ENCODE results near the gene CHRNA4.

Gene CHRNA4

DNA sequence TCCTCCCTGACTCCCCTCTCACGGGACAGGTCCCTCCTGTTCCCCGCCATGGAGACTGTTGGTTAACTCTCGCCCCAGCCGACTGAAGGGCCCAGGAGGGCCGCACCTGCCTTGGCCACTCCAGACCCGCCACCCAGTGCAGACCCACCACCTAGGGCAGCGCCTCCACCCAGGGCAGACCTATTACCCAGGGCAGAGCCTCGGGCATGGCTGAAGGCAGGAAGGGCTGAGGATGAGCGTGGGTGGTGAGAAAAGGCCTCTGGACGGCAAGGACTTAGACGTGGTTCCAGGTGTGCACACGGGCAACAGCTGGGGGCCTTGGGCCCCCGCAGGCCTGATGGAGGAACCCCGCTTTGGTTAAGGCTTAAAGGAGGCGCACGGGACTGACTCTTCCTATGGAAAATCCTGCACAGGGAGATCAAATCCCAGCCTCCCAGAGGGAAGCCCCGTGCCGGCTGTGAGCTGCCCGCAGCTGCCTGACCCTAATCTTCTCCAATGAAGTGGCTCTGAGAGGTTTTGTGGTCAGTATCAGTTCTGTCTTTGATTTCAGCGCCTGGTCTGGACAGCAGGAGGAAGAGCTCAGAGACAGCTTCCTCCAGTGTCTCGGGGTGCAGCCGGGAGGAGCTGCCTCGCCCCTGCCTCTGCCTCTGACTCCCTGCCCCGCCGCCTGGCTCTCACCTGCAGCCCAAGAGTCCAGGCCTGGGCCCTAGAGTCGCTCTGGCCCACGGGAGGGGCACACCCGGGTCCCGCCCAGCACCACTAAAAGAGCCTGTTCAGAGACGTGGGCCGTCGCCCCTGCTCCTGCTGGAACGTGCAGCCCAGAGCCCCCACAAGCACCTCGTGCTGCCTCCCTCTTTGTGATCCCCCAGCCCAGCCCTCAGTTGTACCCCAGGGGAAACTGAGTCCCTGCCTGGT is 12.1 kb upstream of the CHRNA4 start:
- H3K4me1 ChIP-seq (ENCODE audit: control insufficient read depth, insufficient read depth, low read length) = no peaks in the 10 kb centered on the region
- no peaks in the 10 kb centered on the region for H3K27me3 ChIP-seq (ENCODE audit: control insufficient read depth, insufficient read depth, low read length)
- H3K9ac ChIP-seq (ENCODE audit: low read depth, low read length) = no peak overlapping the region

DNA sequence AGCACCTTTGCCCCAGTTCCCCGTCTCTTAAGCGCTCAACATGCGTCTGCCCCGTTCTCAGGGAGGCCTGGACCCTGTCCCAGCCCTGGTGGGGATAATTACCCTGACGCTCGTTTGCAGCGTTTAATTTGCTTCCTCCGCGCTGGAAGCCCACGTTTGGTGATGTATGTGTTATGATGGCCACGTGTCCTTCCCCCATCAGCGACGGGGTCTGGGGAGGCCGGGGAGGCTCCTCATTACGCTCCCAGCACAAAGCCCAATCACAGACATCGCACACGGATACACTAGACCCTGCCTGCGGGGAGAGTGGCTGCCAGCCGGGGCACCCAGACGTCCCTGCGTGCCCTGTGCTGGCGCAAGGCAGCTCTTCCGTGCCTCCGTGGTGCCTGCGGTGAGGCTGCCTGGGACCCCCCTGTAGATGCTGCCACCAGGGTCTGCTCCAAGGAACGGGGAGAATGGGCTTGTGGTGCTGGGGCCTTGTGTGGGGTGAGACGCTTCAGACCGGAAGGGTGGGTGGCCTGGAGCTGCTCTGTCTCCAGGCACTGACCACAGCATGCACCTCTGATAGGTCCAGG is 10.2 kb upstream of the CHRNA4 start:
- Histone ChIP-seq H3K4me3 (ENCODE audit: low read depth, low read length) (no peak overlapping the region), H3K36me3 (ENCODE audit: control insufficient read depth, insufficient read depth, low read length) (no peaks in the 10 kb centered on the region), H3K27me3 (ENCODE audit: control insufficient read depth, insufficient read depth, low read length) (no peaks in the 10 kb centered on the region), H3K4me1 (ENCODE audit: control insufficient read depth, insufficient read depth, low read length) (no peaks in the 10 kb centered on the region), H3K9me3 (ENCODE audit: control insufficient read depth, insufficient read depth, low read length) (no peaks in the 10 kb centered on the region), H3K9ac (ENCODE audit: low read depth, low read length) (no peak overlapping the region)

More for the DNA sequence above, 12.1 kb upstream of the CHRNA4 start:
- no peaks in the 10 kb centered on the region for H3K9me3 ChIP-seq (ENCODE audit: control insufficient read depth, insufficient read depth, low read length)
- no peak overlapping the region for H3K4me3 ChIP-seq (ENCODE audit: low read depth, low read length)
- no peaks in the 10 kb centered on the region for H3K36me3 ChIP-seq (ENCODE audit: control insufficient read depth, insufficient read depth, low read length)

DNA sequence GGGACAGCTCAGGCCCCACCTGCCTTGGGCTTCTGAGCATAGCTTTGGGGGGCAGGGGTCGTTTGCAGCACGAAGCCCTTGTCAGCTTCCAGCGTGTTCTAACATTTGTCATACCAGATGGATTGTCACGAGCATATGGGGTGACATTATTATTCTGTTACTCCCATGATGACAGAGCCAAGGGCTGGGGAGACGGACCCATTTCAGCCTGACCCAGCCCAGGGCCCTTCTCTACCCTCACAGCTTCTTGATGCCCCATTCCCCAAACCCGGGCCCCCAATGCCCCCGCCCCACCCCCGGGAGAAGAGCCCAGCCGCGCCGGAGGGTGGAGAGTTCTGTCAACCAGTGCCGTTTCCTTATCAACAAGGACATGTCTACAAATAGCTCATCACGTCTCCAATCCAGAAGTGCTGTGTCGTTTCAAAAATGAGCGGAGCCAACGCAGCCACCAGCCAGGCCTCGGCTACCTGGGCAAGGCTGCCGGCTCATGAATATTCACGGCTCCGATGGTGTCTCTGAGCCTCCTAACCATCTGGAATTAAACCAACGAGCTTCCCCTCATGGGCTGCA is 9.6 kb upstream of the CHRNA4 start:
- H3K4me3 ChIP-seq (ENCODE audit: low read depth, low read length) = no peak overlapping the region
- H3K27me3 ChIP-seq (ENCODE audit: control insufficient read depth, insufficient read depth, low read length) = no peaks in the 10 kb centered on the region

DNA sequence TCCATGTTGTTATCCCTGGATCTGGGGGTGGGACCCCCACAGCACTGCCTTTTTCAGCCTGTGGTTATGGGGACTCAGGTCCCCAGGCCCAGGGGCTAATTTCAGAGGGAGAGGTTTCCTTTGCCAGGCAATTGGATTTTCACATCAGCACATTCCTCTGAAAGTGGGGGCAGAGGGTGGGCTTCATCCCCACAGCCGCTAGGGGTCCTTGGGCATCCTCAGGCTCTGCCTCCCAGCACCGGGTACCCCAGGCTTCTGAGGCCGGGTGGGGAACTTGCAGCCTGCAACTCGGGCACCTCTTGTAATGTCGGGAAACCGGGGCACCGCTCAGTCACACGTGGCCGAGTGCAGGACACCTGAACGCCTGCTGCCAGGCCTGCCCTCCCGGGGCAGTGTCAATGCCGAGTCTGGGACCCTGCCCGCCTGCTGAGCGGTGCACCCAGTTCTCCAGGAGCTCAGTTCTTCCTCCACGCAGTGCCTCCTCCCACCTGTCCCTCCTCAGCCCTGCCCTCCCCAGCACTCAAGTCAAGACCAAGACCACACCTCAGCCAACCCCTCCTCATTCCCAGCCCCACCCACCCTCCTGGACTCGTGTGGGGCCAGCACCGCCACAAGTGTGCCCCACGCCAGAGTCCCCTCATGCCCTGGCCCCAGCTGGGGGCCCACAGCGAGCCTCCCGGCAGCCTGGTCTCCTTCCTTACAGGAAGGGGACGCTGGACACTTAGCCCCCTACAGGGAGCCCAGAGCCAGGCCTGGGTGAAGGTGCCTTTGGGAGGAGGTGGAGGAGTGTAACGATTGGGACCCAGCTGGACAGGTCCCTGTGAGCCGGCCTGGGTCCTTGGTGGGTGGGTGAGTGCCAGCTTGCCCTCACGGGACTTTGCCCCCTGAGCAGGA is 8.8 kb upstream of the CHRNA4 start:
- H3K4me1 ChIP-seq (ENCODE audit: control insufficient read depth, insufficient read depth, low read length) = no peaks in the 10 kb centered on the region
- no peaks in the 10 kb centered on the region for H3K27me3 ChIP-seq (ENCODE audit: control insufficient read depth, insufficient read depth, low read length)
- no peaks in the 10 kb centered on the region for H3K9me3 ChIP-seq (ENCODE audit: control insufficient read depth, insufficient read depth, low read length)
- H3K4me3 ChIP-seq (ENCODE audit: low read depth, low read length) = no peak overlapping the region
- H3K36me3 ChIP-seq (ENCODE audit: control insufficient read depth, insufficient read depth, low read length) = no peaks in the 10 kb centered on the region
- no peak overlapping the region for H3K9ac ChIP-seq (ENCODE audit: low read depth, low read length)

More for the DNA sequence above, 9.6 kb upstream of the CHRNA4 start:
- Histone ChIP-seq H3K36me3 (ENCODE audit: control insufficient read depth, insufficient read depth, low read length) (no peaks in the 10 kb centered on the region), H3K4me1 (ENCODE audit: control insufficient read depth, insufficient read depth, low read length) (no peaks in the 10 kb centered on the region), H3K9ac (ENCODE audit: low read depth, low read length) (no peak overlapping the region), H3K9me3 (ENCODE audit: control insufficient read depth, insufficient read depth, low read length) (no peaks in the 10 kb centered on the region)

GRCh38 chr20:63369024-63369530 is 7.9 kb upstream of the CHRNA4 start:
- no peaks in the 10 kb centered on the region for H3K36me3 ChIP-seq (ENCODE audit: control insufficient read depth, insufficient read depth, low read length)
- H3K27me3 ChIP-seq (ENCODE audit: control insufficient read depth, insufficient read depth, low read length) = no peaks in the 10 kb centered on the region
- no peak overlapping the region for H3K4me3 ChIP-seq (ENCODE audit: low read depth, low read length)
- H3K9ac ChIP-seq (ENCODE audit: low read depth, low read length) = no peak overlapping the region
- H3K9me3 ChIP-seq (ENCODE audit: control insufficient read depth, insufficient read depth, low read length) = no peaks in the 10 kb centered on the region
- no peaks in the 10 kb centered on the region for H3K4me1 ChIP-seq (ENCODE audit: control insufficient read depth, insufficient read depth, low read length)

DNA sequence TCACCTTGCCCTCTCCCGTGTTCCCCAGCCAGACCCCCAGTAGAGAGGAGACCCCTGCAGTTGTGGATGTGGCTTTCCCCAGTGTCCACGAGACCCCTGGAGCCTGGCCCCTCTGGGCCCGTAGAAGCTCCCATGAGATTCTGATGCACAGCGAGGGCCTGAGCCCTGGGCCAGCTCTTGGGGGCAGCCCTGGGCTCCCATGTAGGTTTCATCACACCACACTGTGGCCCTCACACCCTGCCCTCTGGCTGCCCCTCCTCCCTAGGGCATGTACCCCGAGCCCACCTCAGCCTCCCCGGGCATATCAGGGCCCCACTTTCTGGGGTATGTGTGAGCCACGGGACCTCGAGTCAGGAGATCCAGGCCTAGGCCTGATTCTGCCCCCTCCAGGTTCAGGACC is 7.0 kb upstream of the CHRNA4 start:
- Histone ChIP-seq H3K4me1 (ENCODE audit: control insufficient read depth, insufficient read depth, low read length) (no peaks in the 10 kb centered on the region), H3K9ac (ENCODE audit: low read depth, low read length) (no peak overlapping the region), H3K36me3 (ENCODE audit: control insufficient read depth, insufficient read depth, low read length) (no peaks in the 10 kb centered on the region), H3K9me3 (ENCODE audit: control insufficient read depth, insufficient read depth, low read length) (no peaks in the 10 kb centered on the region), H3K4me3 (ENCODE audit: low read depth, low read length) (no peak overlapping the region), H3K27me3 (ENCODE audit: control insufficient read depth, insufficient read depth, low read length) (no peaks in the 10 kb centered on the region)

DNA sequence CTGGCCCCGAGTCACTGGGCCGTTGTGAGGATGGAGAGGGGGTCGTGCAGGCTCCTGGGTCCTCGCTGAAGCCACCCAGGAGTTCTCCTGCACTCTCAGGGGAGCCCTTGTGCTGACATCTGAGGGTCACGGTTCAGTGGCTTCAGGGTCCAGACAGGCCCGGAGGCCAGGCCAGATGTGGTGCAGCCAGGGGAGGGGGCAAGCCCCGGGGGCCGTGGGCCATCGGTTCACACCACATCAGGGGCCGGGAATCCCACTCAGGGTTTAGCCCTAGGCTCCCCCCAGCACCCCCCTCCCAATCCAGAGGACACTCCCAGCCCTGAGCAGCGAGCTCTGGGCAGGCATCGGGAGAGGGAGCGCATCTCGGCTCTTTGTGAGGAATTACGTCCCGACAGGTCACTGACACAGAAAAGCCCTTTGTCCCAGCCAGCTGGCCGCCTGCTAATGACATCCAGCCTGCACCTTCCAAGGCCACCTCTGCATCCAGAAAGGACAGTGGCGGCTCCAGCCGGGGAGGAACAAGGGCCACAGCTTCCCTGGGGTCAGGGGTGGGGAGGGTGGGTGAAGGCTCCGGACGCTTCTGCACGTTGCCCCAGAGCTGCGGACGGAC is 6.4 kb upstream of the CHRNA4 start:
- peaks cover 2% of the 10 kb centered on the region for H3K27me3 ChIP-seq (ENCODE audit: control insufficient read depth, insufficient read depth, low read length)
- no peak overlapping the region for H3K4me3 ChIP-seq (ENCODE audit: low read depth, low read length)
- no peaks in the 10 kb centered on the region for H3K9me3 ChIP-seq (ENCODE audit: control insufficient read depth, insufficient read depth, low read length)
- H3K4me1 ChIP-seq (ENCODE audit: control insufficient read depth, insufficient read depth, low read length) = no peaks in the 10 kb centered on the region
- H3K36me3 ChIP-seq (ENCODE audit: control insufficient read depth, insufficient read depth, low read length) = no peaks in the 10 kb centered on the region
- no peak overlapping the region for H3K9ac ChIP-seq (ENCODE audit: low read depth, low read length)

DNA sequence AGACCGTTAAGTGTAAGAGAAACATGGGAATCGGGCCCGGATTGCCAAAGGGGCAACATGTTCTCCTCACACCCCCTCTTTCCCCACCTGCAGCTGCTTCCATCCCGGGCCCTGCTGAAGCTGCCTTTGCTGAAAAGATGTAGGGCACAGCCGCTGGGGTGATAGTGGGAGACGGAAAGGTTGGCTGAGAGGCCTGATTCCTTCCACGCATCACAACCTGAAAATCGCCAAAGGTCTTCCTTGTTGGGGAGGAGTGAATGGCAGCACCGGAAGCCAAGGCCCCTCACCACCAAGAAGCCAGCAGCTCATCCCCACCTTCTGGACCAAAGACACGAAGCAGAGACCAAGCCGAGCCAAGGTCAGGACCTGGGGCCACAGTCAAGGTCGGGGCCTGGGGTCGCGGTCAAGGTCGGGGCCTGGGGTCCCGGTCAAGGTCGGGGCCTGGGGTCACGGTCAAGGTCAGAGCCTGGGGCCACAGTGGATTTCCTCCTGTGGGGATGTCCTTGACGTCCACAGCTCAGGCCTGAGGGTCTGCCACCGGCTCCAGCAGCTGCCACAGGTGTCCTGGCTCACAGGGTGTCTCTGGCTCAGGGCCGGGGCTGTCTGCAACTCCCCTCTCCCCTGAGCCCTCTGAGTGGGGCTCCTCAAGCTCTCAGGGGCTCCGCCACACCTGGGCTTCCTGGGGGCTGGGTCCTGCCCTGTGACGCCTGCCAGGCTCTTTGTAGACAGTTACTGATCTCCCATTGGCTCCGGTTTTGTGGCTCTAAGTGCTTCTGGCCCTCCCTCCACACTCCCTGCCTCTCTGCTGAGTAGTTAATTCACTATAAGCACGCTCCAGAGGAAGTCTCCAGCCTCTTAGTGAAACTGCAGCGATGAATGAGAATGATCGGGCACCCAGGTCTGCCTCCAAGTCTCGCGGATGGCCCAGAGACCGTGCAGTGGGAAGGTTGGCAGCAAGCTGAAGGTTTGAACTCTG is 5.5 kb upstream of the CHRNA4 start:
- Histone ChIP-seq H3K4me1 (ENCODE audit: control insufficient read depth, insufficient read depth, low read length) (no peaks in the 10 kb centered on the region), H3K4me3 (ENCODE audit: low read depth, low read length) (no peak overlapping the region), H3K36me3 (ENCODE audit: control insufficient read depth, insufficient read depth, low read length) (no peaks in the 10 kb centered on the region), H3K9ac (ENCODE audit: low read depth, low read length) (no peak overlapping the region), H3K9me3 (ENCODE audit: control insufficient read depth, insufficient read depth, low read length) (no peaks in the 10 kb centered on the region), H3K27me3 (ENCODE audit: control insufficient read depth, insufficient read depth, low read length) (peaks cover 2% of the 10 kb centered on the region)

GRCh38 chr20:63365601-63366389 is 4.6 kb upstream of the CHRNA4 start:
- Histone ChIP-seq H3K9ac (ENCODE audit: low read depth, low read length) (no peak overlapping the region), H3K4me1 (ENCODE audit: control insufficient read depth, insufficient read depth, low read length) (no peaks in the 10 kb centered on the region), H3K36me3 (ENCODE audit: control insufficient read depth, insufficient read depth, low read length) (no peaks in the 10 kb centered on the region), H3K4me3 (ENCODE audit: low read depth, low read length) (no peak overlapping the region), H3K27me3 (ENCODE audit: control insufficient read depth, insufficient read depth, low read length) (peaks cover 2% of the 10 kb centered on the region), H3K9me3 (ENCODE audit: control insufficient read depth, insufficient read depth, low read length) (no peaks in the 10 kb centered on the region)
